K562 (cell line): Measurements from ENCODE around the gene SLC10A1. TPM values are rescaled to one million over a fixed set of nuclear protein-coding genes. Genes with fewer than 3 reads are reported as not detected.

Experiments
- ATAC-seq: fragments of 200-7000 bp; cut with Tn5 transposase; 3 replicates; pipeline ENCODE4 v1.9.1; 2020; ENCODE audit warnings: moderate library complexity
- BruUV-seq: library from RNA; stranded (reverse); fragments of 400-500 nt; replicated peaks from 2 replicates; lab custom pipeline; 2021; lab: Mats Ljungman, UMichigan
- CTCF ChIA-PET: fragments of 300-600 bp; formaldehyde crosslinking; extraction: SDS; loops from one replicate; lab custom pipeline; 2021; ENCODE audit warnings: low intra/inter-chr PET ratio; lab: Yijun Ruan, JAX
- POLR2A ChIA-PET: fragments of 300-600, 350-650 bp; sonication (Branson Sonifier 250); formaldehyde crosslinking; extraction: SDS; loops from one replicate; lab custom pipeline; 2021; ENCODE audit warnings: antibody characterized with exemption, inconsistent platforms; lab: Yijun Ruan, JAX
- DNase-seq, 4 experiments: peaks; one replicate each; pipeline versions ENCODE4 v3.0.0 to v3.0.0-alpha.2; 2011 to 2018; ENCODE audit warnings: low spot score in 3 of 4, mixed read lengths in 3 of 4; ENCODE audit errors: extremely low read depth in 1 of 4
- FAIRE-seq: peaks from 2 replicates; lab custom pipeline; 2011; peaks lifted over from hg19 to GRCh38; lab: Jason Lieb, UNC
- H2AFZ ChIP-seq: 2 replicates; pipeline ENCODE4 v1.6.0; 2011; ENCODE audit warnings: low read depth, low read length, control low read depth, inconsistent platforms
- H3K27ac ChIP-seq: fragments of 200-600 bp; 3 replicates; pipeline ENCODE4 v1.8.0; 2011; ENCODE audit warnings: low read depth, mild to moderate bottlenecking, control low read depth, inconsistent platforms, low read length, moderate library complexity, mixed read lengths; ENCODE audit errors: extremely low read depth
- H3K27me3 ChIP-seq, 2 experiments: fragments of 300-600 bp in 1 of 2; 2 replicates in 1 of 2; 3 replicates in 1 of 2; pipeline versions ENCODE4 v1.6.0 to v1.8.0; 2011; ENCODE audit warnings: inconsistent platforms in 2 of 2, low read length in 2 of 2, mild to moderate bottlenecking in 1 of 2, mixed read lengths in 1 of 2, moderate library complexity in 1 of 2; ENCODE audit not compliant: control insufficient read depth in 2 of 2, insufficient read depth in 2 of 2
- H3K36me3 ChIP-seq: fragments of 300-600 bp; 3 replicates; pipeline ENCODE4 v1.8.0; 2011; ENCODE audit warnings: mild to moderate bottlenecking, low read length, inconsistent platforms; ENCODE audit not compliant: control insufficient read depth, insufficient read depth
- H3K4me1 ChIP-seq, 2 experiments: fragments of 200-600 bp in 1 of 2; replicated peaks in 1 of 2; 2 replicates in 1 of 2; 3 replicates in 1 of 2; pipeline versions ENCODE4 v1.5.1 to v1.8.0; 2011; ENCODE audit warnings: inconsistent platforms in 2 of 2, low read length in 2 of 2, mild to moderate bottlenecking in 1 of 2, mixed read lengths in 1 of 2, moderate library complexity in 1 of 2; ENCODE audit not compliant: control insufficient read depth in 2 of 2, insufficient read depth in 2 of 2
- H3K4me2 ChIP-seq: 2 replicates; pipeline ENCODE4 v1.6.1; 2011; ENCODE audit warnings: low read length, control low read depth, inconsistent platforms, mixed read lengths; ENCODE audit not compliant: insufficient read depth
- H3K4me3 ChIP-seq: fragments of 200-600 bp; sonication (generic), shearing (Covaris generic); 2 replicates; pipeline ENCODE4 v1.5.1; 2016; ENCODE audit warnings: control low read depth, inconsistent platforms
- H3K79me2 ChIP-seq: fragments of 200-600 bp; 3 replicates; pipeline ENCODE4 v1.8.0; 2011; ENCODE audit warnings: low read length, inconsistent platforms; ENCODE audit not compliant: control insufficient read depth, insufficient read depth
- H3K9ac ChIP-seq, 2 experiments: 2 replicates each; pipeline versions ENCODE4 v1.6.0 to v1.6.1; 2011; ENCODE audit warnings: low read depth in 2 of 2, low read length in 2 of 2, control low read depth in 1 of 2, inconsistent platforms in 1 of 2, mild to moderate bottlenecking in 1 of 2, mixed read lengths in 1 of 2; ENCODE audit not compliant: insufficient read depth in 1 of 2
- H3K9me1 ChIP-seq: one replicate; pipeline ENCODE4 v1.6.0; 2011; ENCODE audit warnings: inconsistent platforms, mild to moderate bottlenecking, low read length, moderate library complexity; ENCODE audit not compliant: control insufficient read depth, insufficient read depth
- H3K9me3 ChIP-seq: replicated peaks from 2 replicates; pipeline ENCODE4 v1.5.1; 2011; ENCODE audit warnings: low read depth, low read length, inconsistent platforms; ENCODE audit not compliant: control insufficient read depth, insufficient read depth
- H4K20me1 ChIP-seq: replicated peaks from 2 replicates; pipeline ENCODE4 v1.6.1; 2011; ENCODE audit warnings: low read length, inconsistent platforms, mixed read lengths; ENCODE audit not compliant: control insufficient read depth, insufficient read depth
- CHD2 ChIP-seq: IDR thresholded peaks from 2 replicates; pipeline ENCODE4 v1.6.1; 2011; ENCODE audit warnings: low read depth, low read length
- EP400 ChIP-seq: fragments of 450-650 bp; IDR thresholded peaks from 2 replicates; pipeline ENCODE4 v1.6.1; 2017; ENCODE audit warnings: antibody characterized with exemption, mild to moderate bottlenecking, moderate library complexity
- FIP1L1 ChIP-seq: fragments of 200-400 bp; formaldehyde crosslinking; IDR thresholded peaks from 2 replicates; pipeline ENCODE4 v1.6.1; 2018; ENCODE audit warnings: mild to moderate bottlenecking, low read depth, low read length; ENCODE audit not compliant: poor library complexity, severe bottlenecking
- NFIX ChIP-seq: fragments of 250-450 bp; sonication (Bioruptor Pico); IDR thresholded peaks from 2 replicates; pipeline ENCODE4 v1.4.0; 2020; ENCODE audit warnings: low read depth, mild to moderate bottlenecking, moderate library complexity
- POLR2H ChIP-seq: IDR thresholded peaks from 2 replicates; pipeline ENCODE4 v1.6.1; 2016; ENCODE audit warnings: missing genetic modification characterization, low read depth, mild to moderate bottlenecking, control low read depth, missing compliant biosample characterization, moderate library complexity
- RBBP5 ChIP-seq: fragments of 200-600 bp; sonication (generic); IDR thresholded peaks from 2 replicates; pipeline ENCODE4 v1.6.1; 2012; ENCODE audit warnings: borderline replicate concordance, mild to moderate bottlenecking, low read length, control low read depth, inconsistent platforms; ENCODE audit not compliant: insufficient read depth, poor library complexity, severe bottlenecking
- SRF ChIP-seq, 2 experiments: fragments of 250-450, 450-650 bp in 1 of 2; sonication (Bioruptor Pico) in 1 of 2; sonication (generic) in 1 of 2; formaldehyde crosslinking; IDR thresholded peaks; 2 replicates each; pipeline versions ENCODE4 v1.5.0 to v1.5.1; 2020 to 2022; ENCODE audit warnings: mild to moderate bottlenecking in 1 of 2, missing genetic modification reagents in 1 of 2
- TAF15 ChIP-seq: fragments of 200-400 bp; formaldehyde crosslinking; IDR thresholded peaks from 2 replicates; pipeline ENCODE4 v1.6.1; 2017; ENCODE audit warnings: mild to moderate bottlenecking, low read depth, low read length, moderate library complexity
- TEAD1 ChIP-seq, 2 experiments: fragments of 450-650 bp in 1 of 2; sonication (generic) in 1 of 2; formaldehyde crosslinking; IDR thresholded peaks; 2 replicates each; pipeline versions ENCODE4 v1.4.0 to v1.8.0; 2020 to 2022; ENCODE audit warnings: mild to moderate bottlenecking in 2 of 2, missing genetic modification reagents in 1 of 2
- TGIF2 ChIP-seq: sonication (generic); formaldehyde crosslinking; IDR thresholded peaks from 2 replicates; pipeline ENCODE4 v1.8.1; 2022; ENCODE audit warnings: mild to moderate bottlenecking, missing genetic modification reagents, moderate library complexity
- ZFX ChIP-seq: sonication (generic); formaldehyde crosslinking; IDR thresholded peaks from 2 replicates; pipeline ENCODE4 v1.8.0; 2022; ENCODE audit warnings: mild to moderate bottlenecking, missing genetic modification reagents, moderate library complexity
- ZNF124 ChIP-seq: sonication (generic); formaldehyde crosslinking; IDR thresholded peaks from 2 replicates; pipeline ENCODE4 v1.8.1; 2022; ENCODE audit warnings: missing genetic modification reagents
- ZNF445 ChIP-seq: fragments of 250-450 bp; sonication (Bioruptor Pico); IDR thresholded peaks from 2 replicates; pipeline ENCODE4 v1.4.0; 2020; ENCODE audit warnings: low read depth, mild to moderate bottlenecking, moderate library complexity
- ZNF695 ChIP-seq: fragments of 450-650 bp; formaldehyde crosslinking; IDR thresholded peaks from 2 replicates; pipeline ENCODE4 v1.4.0; 2020; ENCODE audit warnings: mild to moderate bottlenecking, moderate library complexity
- WGBS: fragments of 100-300 bp; shearing (Covaris generic); methylation state at CpG from one replicate; pipeline ENCODE4 v1.1.6; 2016; ENCODE audit warnings: low coverage, mixed read lengths; ENCODE audit not compliant: insufficient coverage; ENCODE audit errors: missing lambda C conversion rate; 5-methylcytosine and 5-hydroxymethylcytosine counted together
- in situ Hi-C: fragments of 300-500 bp; cut with MboI; formaldehyde crosslinking; loops from 4 replicates; pipeline ENCODE4 v1.15.0; 2018; ENCODE audit warnings: inconsistent platforms, mixed read lengths
- intact Hi-C: fragments of 100-400 bp; cut with micrococcal nuclease; formaldehyde crosslinking; loops from 2 replicates; pipeline ENCODE4 v1.14.2; 2022
- polyA plus RNA-seq, 8 experiments: library from polyadenylated mRNA; depleted of rRNA in 4 of 8; stranded (reverse) in 5 of 8; unstranded in 3 of 8; fragments of >200 nt; fragmentation: Nextera tagmentation in 2 of 8; fragmentation: Illumina TruSeq in 1 of 8; extraction: Ambion mirVana in 2 of 8; extraction: Trizol in 1 of 8; gene quantifications; 2 replicates each; pipeline versions ENCODE4 v1.2.1 to v1.2.3, GENCODE V29; 2011 to 2014; ENCODE audit warnings: inconsistent platforms in 1 of 8, missing spikeins in 1 of 8
- total RNA-seq, 7 experiments: library from RNA; depleted of rRNA in 6 of 7; stranded (reverse); fragments of >200 nt in 6 of 7; fragmentation: Illumina TruSeq in 2 of 7; extraction: Trizol in 2 of 7; gene quantifications; 2 replicates each; pipeline versions ENCODE4 v1.2.1 to v1.2.3, GENCODE V29; 2011 to 2021; ENCODE audit warnings: low replicate concordance in 1 of 7
- TF ChIP-seq, protein P1 (sequence below): fragments of 250-450 bp; sonication (Bioruptor Pico); IDR thresholded peaks from 2 replicates; pipeline ENCODE4 v1.8.0; 2021; ENCODE audit warnings: borderline replicate concordance, mild to moderate bottlenecking, moderate library complexity; ENCODE audit not compliant: poor library complexity, severe bottlenecking
- TF ChIP-seq, protein P2 (sequence below): fragments of 450-650 bp; conservative IDR thresholded peaks from 2 replicates; pipeline ENCODE4 v1.6.1; 2016; ENCODE audit warnings: missing genetic modification characterization, low read depth, mild to moderate bottlenecking, control low read depth, missing compliant biosample characterization
- TF ChIP-seq, protein P3 (sequence below): sonication (generic); formaldehyde crosslinking; IDR thresholded peaks from 2 replicates; pipeline ENCODE4 v1.8.0; 2022; ENCODE audit warnings: mild to moderate bottlenecking, missing genetic modification reagents, borderline replicate concordance

Gene SLC10A1
- total and polyA plus RNA-seq, 9 of the 15 experiments (the other 6 are each of a cell fraction or from before 2014, with no cell fraction given) = not detected

DNA sequence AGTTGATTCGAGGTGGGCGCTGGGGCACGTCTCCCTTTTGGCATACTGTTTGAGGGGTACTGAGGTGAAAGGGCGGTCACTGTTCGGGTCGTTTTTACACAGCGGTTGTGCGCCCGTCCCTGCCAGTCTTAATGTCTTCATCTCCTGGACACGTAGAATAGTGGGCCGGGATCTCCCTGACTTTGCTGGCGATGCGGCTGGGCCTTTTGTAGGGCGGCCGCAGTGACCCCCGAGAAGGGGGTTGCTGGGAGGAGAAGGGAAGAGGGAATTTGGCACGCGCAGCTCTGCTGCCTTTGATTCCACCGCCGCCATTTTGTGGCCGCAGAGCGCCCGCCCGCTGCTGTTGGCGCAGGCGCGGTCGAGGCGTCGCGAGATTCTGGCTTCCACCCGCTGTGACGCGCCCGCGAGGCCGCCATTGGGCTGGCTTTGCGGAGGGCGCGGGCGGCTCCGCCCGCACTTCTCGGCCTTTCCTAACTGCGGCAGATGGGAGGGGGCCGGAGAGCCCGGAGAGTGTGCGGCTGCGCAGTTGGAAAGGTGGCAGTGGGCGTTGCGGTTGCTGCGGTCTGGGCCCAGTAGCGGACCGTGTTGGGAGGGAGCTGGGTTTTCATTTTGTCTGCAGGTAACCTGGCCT lies 29.6 kb downstream of the SLC10A1 start:
- Histone ChIP-seq H3K27ac (peak overlapping the region; percentile 100), H2AFZ (peak overlapping the region; percentile 79), H3K9me1 (peaks cover 7% of the 10 kb centered on the region), H3K27me3 (no peaks in the 10 kb centered on the region), H3K4me2 (peak overlapping the region; percentile 95), H3K79me2 (peaks cover 45% of the 10 kb centered on the region), H4K20me1 (peaks cover 25% of the 10 kb centered on the region), H3K4me3 (peak overlapping the region; percentile 100), H3K36me3 (peaks cover 48% of the 10 kb centered on the region), H3K9ac (peak overlapping the region; percentile 100), H3K4me1 (peaks cover 8 to 11% of the 10 kb centered on the region in 2 experiments; a peak in 3 of 5 replicates), H3K9me3 (0 out of 2 replicates have a peak, but pooled peaks cover 2% of the 10 kb centered on the region)
- ChIA-PET CTCF (no interaction called here), POLR2A (interaction anchor here (0.6 to 2.8 kb wide), 20 partner anchors 8 to 224 kb away, joined by 3 to 24 read pairs (median 5); partner anchors contain the start of gene SUSD6)
- under 1% methylated on average over 43 of the region's 54 CpGs for WGBS
- intact Hi-C loops = no loop called here
- peak; percentile 75 for FAIRE-seq
- ATAC-seq = peak; percentile 93
- TSS peak; percentile 37 for BruUV-seq
- peak; percentile 69 to 92 (median 81) for DNase-seq
- in situ Hi-C loops = no loop called here
- TF ChIP-seq NFIX (no peak), POLR2H (tag) (no peak; the same call in none of the 2 replicates), EP400 (peak; percentile 52; the same call in 1 of the 2 replicates), ZNF695 (no peak), ZNF445 (CRISPR knock-in tag) (no peak), SRF (CRISPR knock-in tag; IDR thresholded peaks at IDR 0.05) (no peak), ZFX (CRISPR knock-in tag) (peak; percentile 4; the same call in 1 of the 2 replicates), FIP1L1 (peak; percentile 92), CHD2 (peak; percentile 93), TGIF2 (no peak), ZNF124 (no peak), TAF15 (no peak), TEAD1 (CRISPR knock-in tag; IDR thresholded peaks at IDR 0.05) (no peak), RBBP5 (peak; percentile 73)
- TF ChIP-seq, protein P1, sequence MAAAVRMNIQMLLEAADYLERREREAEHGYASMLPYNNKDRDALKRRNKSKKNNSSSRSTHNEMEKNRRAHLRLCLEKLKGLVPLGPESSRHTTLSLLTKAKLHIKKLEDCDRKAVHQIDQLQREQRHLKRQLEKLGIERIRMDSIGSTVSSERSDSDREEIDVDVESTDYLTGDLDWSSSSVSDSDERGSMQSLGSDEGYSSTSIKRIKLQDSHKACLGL = no peak
- TF ChIP-seq, protein P2, sequence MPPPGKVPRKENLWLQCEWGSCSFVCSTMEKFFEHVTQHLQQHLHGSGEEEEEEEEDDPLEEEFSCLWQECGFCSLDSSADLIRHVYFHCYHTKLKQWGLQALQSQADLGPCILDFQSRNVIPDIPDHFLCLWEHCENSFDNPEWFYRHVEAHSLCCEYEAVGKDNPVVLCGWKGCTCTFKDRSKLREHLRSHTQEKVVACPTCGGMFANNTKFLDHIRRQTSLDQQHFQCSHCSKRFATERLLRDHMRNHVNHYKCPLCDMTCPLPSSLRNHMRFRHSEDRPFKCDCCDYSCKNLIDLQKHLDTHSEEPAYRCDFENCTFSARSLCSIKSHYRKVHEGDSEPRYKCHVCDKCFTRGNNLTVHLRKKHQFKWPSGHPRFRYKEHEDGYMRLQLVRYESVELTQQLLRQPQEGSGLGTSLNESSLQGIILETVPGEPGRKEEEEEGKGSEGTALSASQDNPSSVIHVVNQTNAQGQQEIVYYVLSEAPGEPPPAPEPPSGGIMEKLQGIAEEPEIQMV (tag) = peak; percentile 45; the same call in 1 of the 2 replicates
- TF ChIP-seq, protein P3, sequence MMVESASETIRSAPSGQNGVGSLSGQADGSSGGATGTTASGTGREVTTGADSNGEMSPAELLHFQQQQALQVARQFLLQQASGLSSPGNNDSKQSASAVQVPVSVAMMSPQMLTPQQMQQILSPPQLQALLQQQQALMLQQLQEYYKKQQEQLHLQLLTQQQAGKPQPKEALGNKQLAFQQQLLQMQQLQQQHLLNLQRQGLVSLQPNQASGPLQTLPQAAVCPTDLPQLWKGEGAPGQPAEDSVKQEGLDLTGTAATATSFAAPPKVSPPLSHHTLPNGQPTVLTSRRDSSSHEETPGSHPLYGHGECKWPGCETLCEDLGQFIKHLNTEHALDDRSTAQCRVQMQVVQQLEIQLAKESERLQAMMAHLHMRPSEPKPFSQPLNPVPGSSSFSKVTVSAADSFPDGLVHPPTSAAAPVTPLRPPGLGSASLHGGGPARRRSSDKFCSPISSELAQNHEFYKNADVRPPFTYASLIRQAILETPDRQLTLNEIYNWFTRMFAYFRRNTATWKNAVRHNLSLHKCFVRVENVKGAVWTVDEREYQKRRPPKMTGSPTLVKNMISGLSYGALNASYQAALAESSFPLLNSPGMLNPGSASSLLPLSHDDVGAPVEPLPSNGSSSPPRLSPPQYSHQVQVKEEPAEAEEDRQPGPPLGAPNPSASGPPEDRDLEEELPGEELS = peak; percentile 68; the same call in 1 of the 2 replicates
